ENCODE data around the gene ARMC5. TPM values are rescaled to one million over a fixed set of nuclear protein-coding genes. Genes with fewer than 3 reads are reported as not detected.

Gene ARMC5
- polyA plus RNA-seq, 2 of the 4 experiments (the other 2 are of a cell fraction) = 3.2 to 6.1 TPM

- TF ChIP-seq REST (IDR thresholded peaks at IDR 0.05) (no peak), EHF (CRISPR knock-in tag; IDR thresholded peaks at IDR 0.05) (no peak), ZNF302 (CRISPR knock-in tag; IDR thresholded peaks at IDR 0.05) (no peak)
Measured at GRCh38 chr16:31513884-31514283, 54.6 kb downstream of the ARMC5 start (continued).

Other genes starting within 250 kb of the ARMC5 start
- not detected in 2 replicates for gene TRIM72, start 245.4 kb upstream of the ARMC5 start, polyA plus RNA-seq (2011; rRNA removed)
- 0.04 TPM in 1 of 3 replicates, not detected in the others for gene TRIM72, start 245.4 kb upstream of the ARMC5 start, polyA plus RNA-seq (2017; fragmentation: RNase III; extraction: RNeasy Plus Mini Kit Qiagen cat#74134 plus additional on column Dnase treatment)
- not detected in 2 replicates for gene PYDC1, start 242.4 kb upstream of the ARMC5 start, polyA plus RNA-seq (2011; rRNA removed)
- gene PYDC1, start 242.4 kb upstream of the ARMC5 start, polyA plus RNA-seq (2017; fragmentation: RNase III; extraction: RNeasy Plus Mini Kit Qiagen cat#74134 plus additional on column Dnase treatment) = not detected in 3 replicates
- gene ITGAM, start 199.5 kb upstream of the ARMC5 start, polyA plus RNA-seq (2011; rRNA removed) = 0.77 and 0.88 TPM in 2 replicates
- gene ITGAM, start 199.5 kb upstream of the ARMC5 start, polyA plus RNA-seq (2017; fragmentation: RNase III; extraction: RNeasy Plus Mini Kit Qiagen cat#74134 plus additional on column Dnase treatment) = 0.84 to 1.5 TPM (median 1.3 TPM) in 3 replicates
- 0.87 and 1.4 TPM in 2 replicates for gene ITGAX, start 104.3 kb upstream of the ARMC5 start, polyA plus RNA-seq (2011; rRNA removed)
- 0.35 to 0.79 TPM (median 0.49 TPM) in 3 replicates for gene ITGAX, start 104.3 kb upstream of the ARMC5 start, polyA plus RNA-seq (2017; fragmentation: RNase III; extraction: RNeasy Plus Mini Kit Qiagen cat#74134 plus additional on column Dnase treatment)
- gene ITGAD, start 66.2 kb upstream of the ARMC5 start, polyA plus RNA-seq (2011; rRNA removed) = not detected in 2 replicates
- not detected in 3 replicates for gene ITGAD, start 66.2 kb upstream of the ARMC5 start, polyA plus RNA-seq (2017; fragmentation: RNase III; extraction: RNeasy Plus Mini Kit Qiagen cat#74134 plus additional on column Dnase treatment)
- gene COX6A2, start 31.1 kb upstream of the ARMC5 start, polyA plus RNA-seq (2011; rRNA removed) = not detected in 2 replicates
- gene COX6A2, start 31.1 kb upstream of the ARMC5 start, polyA plus RNA-seq (2017; fragmentation: RNase III; extraction: RNeasy Plus Mini Kit Qiagen cat#74134 plus additional on column Dnase treatment) = not detected in 3 replicates
- gene ZNF843, start 16.7 kb upstream of the ARMC5 start, polyA plus RNA-seq (2011; rRNA removed) = 0.17 and 0.21 TPM in 2 replicates
- gene ZNF843, start 16.7 kb upstream of the ARMC5 start, polyA plus RNA-seq (2017; fragmentation: RNase III; extraction: RNeasy Plus Mini Kit Qiagen cat#74134 plus additional on column Dnase treatment) = 0.08 to 0.21 TPM (median 0.13 TPM) in 3 replicates
- 8.3 and 14.2 TPM in 2 replicates for gene TGFB1I1, start 12.7 kb downstream of the ARMC5 start, polyA plus RNA-seq (2011; rRNA removed)
- 68.7 to 81.0 TPM (median 75.1 TPM) in 3 replicates for gene TGFB1I1, start 12.7 kb downstream of the ARMC5 start, polyA plus RNA-seq (2017; fragmentation: RNase III; extraction: RNeasy Plus Mini Kit Qiagen cat#74134 plus additional on column Dnase treatment)
- 0.07 and 0.09 TPM in 2 replicates for gene SLC5A2, start 23.6 kb downstream of the ARMC5 start, polyA plus RNA-seq (2011; rRNA removed)
- 0.20 to 0.46 TPM (median 0.41 TPM) in 3 replicates for gene SLC5A2, start 23.6 kb downstream of the ARMC5 start, polyA plus RNA-seq (2017; fragmentation: RNase III; extraction: RNeasy Plus Mini Kit Qiagen cat#74134 plus additional on column Dnase treatment)
- 27.8 and 42.4 TPM in 2 replicates for gene RUSF1, start 48.9 kb downstream of the ARMC5 start, polyA plus RNA-seq (2011; rRNA removed)
- gene RUSF1, start 48.9 kb downstream of the ARMC5 start, polyA plus RNA-seq (2017; fragmentation: RNase III; extraction: RNeasy Plus Mini Kit Qiagen cat#74134 plus additional on column Dnase treatment) = 30.7 to 37.7 TPM (median 35.3 TPM) in 3 replicates
- gene AHSP, start 68.4 kb downstream of the ARMC5 start, polyA plus RNA-seq (2011; rRNA removed) = not detected in 2 replicates
- not detected in 3 replicates for gene AHSP, start 68.4 kb downstream of the ARMC5 start, polyA plus RNA-seq (2017; fragmentation: RNase III; extraction: RNeasy Plus Mini Kit Qiagen cat#74134 plus additional on column Dnase treatment)

Data from A549 (cell line).